ENCODE results near the gene LNP1.

Gene LNP1

GRCh38 chr3:100483529-100483928 lies 82.2 kb downstream of the LNP1 start:
- no peak for DNase-seq

- DNase-seq = no peak
Measured at GRCh38 chr3:100486808-100487207, 85.5 kb downstream of the LNP1 start.

GRCh38 chr3:100489118-100489517 lies 87.8 kb downstream of the LNP1 start:
- DNase-seq = no peak

GRCh38 chr3:100492059-100493006 lies 91.0 kb downstream of the LNP1 start, which contains the start of gene TMEM45A:
Gene TMEM45A, plus strand, starts transcription at chr3:100492619. Its CDS starts 62,593 bp downstream, at chr3:100555212.
- peak; percentile 79 to 80 for DNase-seq

- no peak for DNase-seq
Measured at GRCh38 chr3:100496711-100497261, 95.4 kb downstream of the LNP1 start.

- no peak for DNase-seq
Measured at GRCh38 chr3:100499651-100500050, 98.3 kb downstream of the LNP1 start.

GRCh38 chr3:100500320-100500880 lies 99.1 kb downstream of the LNP1 start:
- no peak for DNase-seq

GRCh38 chr3:100503448-100503847 lies 102.1 kb downstream of the LNP1 start:
- no peak for DNase-seq

All from CD4-positive, alpha-beta T cell treated with Interleukin-4 for 1 hour (primary cell).